Stimulated activated CD4-positive, alpha-beta T cell treated with anti-CD3 and anti-CD28 coated beads, TNF-alpha, amount 100 ng/mL, for 48 hours (primary cell): Measurements from ENCODE around the gene ATP6AP1.

Experiments used
- DNase-seq, 3 donors: peaks; one replicate each; pipeline ENCODE4 v3.0.0-alpha.2; 2020; ENCODE audit warnings: low read depth in 3 of 3

Gene ATP6AP1

DNA sequence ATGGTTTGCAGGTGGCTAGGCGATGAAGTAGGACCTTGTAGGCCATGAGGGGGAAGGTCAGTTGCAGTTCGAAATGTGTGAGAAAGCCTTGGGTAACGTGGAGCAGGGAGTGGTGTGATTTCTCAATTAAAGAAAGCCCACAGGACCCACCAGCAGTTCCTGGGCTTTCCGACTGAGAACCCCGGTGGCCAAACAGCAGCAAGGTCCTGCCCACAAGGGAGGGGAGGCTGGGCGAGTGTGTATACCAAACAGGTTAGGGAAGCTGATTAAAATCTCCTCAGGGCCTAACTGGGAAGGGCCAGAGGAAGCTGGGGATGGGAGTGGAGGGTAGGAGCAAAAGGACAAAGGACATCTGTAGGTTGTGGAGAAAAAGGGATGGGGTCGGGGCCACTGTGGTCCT lies 2.4 kb downstream of the ATP6AP1 start:
- no peak for DNase-seq

DNA sequence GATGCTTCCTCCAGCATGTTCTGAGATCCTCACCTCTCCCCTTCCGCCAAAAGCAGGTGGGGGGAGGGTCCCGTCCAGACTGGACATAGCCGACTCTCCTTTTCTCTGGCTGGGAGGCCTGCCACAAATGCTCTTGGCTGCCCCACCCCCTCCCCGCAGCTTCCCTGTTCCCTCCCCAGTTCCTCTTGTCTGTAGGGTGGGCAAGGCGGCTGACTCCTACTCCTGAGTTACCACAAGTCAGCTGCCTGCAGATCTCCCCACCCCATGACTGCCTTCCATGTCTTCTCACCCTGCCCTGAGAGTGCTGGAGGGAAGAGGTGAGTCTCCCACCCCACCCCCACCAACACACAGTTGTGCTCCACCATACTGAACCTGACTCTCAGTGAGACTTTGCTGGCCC lies 2.9 kb downstream of the ATP6AP1 start:
- no peak for DNase-seq

DNA sequence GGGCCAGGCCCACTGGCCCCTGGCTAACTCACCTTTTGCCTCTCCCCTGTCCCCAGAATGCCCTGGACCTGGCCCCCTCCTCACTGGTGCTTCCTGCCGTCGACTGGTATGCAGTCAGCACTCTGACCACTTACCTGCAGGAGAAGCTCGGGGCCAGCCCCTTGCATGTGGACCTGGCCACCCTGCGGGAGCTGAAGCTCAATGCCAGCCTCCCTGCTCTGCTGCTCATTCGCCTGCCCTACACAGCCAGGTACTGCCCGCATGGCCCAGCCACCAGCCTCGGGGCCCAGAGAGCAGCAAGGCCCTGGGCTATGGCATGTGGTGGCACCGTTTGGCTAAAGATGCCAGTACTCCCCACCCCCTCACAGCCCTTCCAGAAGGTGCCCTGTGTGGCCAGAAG lies 3.7 kb downstream of the ATP6AP1 start:
- no peak for DNase-seq

GRCh38 chrX:154433605-154434004 lies 5.1 kb downstream of the ATP6AP1 start:
- DNase-seq: no peak

GRCh38 chrX:154434394-154435168 lies 6.1 kb downstream of the ATP6AP1 start:
- DNase-seq: no peak

DNA sequence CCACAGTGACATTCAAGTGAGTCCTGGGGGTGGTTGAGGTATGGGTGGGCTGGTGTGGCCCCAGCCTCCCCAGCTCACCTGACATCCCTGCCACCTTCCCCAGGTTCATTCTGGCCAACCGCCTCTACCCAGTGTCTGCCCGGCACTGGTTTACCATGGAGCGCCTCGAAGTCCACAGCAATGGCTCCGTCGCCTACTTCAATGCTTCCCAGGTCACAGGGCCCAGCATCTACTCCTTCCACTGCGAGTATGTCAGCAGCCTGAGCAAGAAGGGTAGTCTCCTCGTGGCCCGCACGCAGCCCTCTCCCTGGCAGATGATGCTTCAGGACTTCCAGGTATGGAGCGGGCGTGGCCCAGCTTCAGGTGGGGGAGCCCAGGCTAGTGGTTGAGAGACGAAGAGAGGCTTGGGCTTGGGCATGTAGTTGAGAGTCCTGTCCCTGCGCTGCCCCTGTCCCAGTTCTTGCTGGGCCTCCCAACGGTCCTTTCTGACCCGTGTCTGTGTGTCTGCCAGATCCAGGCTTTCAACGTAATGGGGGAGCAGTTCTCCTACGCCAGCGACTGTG lies 6.8 kb downstream of the ATP6AP1 start:
- DNase-seq: no peak

DNA sequence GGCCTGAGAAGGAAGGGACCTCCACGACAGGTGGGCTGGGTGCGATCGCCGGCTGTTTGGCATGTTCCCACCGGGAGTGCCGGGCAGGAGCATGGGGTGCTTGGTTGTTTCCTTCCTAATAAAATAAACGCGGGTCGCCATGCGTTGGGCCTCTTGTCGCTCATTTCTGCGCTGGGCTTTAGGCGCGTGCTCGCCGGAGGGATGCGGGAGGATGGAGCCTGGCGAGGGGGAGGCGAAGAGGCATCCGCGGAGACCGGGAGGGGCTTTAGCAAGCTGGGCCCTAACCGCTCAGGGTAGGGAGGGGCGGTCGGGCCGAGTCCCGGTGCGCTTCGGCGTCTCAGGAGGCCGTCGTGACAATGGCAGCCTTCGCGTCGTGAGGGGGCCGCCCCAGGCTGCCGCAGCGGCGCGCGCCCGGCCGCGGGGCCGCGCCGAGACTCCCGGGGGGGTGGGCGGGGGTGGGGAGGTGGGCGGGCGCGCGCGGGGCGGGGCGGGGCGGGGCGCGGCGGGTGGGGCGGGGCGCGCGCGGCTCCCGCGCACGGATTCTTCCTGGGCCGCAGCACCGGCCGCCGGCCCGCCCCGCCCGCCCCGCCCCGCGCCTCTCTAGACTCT lies 8.0 kb downstream of the ATP6AP1 start:
- DNase-seq: no peak

DNA sequence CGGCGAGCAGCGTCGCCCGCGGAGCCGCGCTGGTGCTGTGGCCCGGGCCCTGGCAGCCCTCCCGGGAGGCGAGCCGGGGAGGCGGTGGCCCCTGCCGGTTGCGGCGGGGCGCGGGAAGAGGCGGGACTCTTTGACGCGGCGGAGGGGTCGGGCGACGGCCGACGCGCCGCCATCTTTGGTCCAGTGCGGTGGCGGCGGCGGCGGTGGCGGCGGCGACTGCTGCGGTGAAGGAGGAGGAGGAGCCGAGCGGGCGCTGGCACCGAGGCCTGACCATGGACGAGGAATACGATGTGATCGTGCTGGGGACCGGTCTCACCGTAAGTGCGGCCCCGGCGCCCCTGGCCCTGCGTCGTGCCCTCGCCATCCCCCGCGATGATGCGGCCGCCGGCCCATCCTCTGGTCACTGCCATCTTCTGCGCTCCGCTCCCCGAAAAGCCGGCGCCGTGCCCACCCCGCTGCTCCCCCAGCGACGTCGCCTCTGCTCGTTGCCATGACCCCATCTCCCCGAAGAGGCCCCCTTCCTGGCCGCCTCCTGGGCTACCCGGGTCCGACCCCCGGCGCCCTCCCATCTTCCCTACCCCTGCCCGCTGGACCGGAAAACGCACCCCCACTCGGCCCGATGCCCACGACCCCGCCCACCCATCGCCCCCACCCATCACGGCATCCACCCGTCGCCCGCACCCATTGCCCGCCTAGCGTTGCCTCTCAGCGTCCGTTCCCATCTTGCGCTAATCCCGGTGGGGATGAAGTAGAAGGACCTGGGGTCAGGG lies 8.7 kb downstream of the ATP6AP1 start, which contains the start of gene GDI1:
GDI1 (plus strand) TSS at position 172 of the 770 bp plus-strand sequence; CDS start at position 273, 101 bp downstream.
- peak in 1 of 3 donors; percentile 24 for DNase-seq

GRCh38 chrX:154437971-154438893 lies 9.8 kb downstream of the ATP6AP1 start:
- no peak for DNase-seq

GRCh38 chrX:154439841-154440240 lies 11.4 kb downstream of the ATP6AP1 start:
- no peak for DNase-seq

GRCh38 chrX:154440623-154441357 lies 12.3 kb downstream of the ATP6AP1 start:
- DNase-seq: no peak

- DNase-seq: no peak
These were observed 13.1 kb downstream of the ATP6AP1 start for GRCh38 chrX:154441564-154441963.

GRCh38 chrX:154441984-154442707 lies 13.7 kb downstream of the ATP6AP1 start:
- no peak for DNase-seq

GRCh38 chrX:154443479-154443910 lies 15.0 kb downstream of the ATP6AP1 start:
- DNase-seq: no peak

GRCh38 chrX:154443992-154444754 lies 15.7 kb downstream of the ATP6AP1 start, which contains the start of gene FAM50A:
FAM50A (plus strand) TSS chrX:154444141; CDS start chrX:154444236, 95 bp downstream.
- peak in 2 of 3 donors; percentile 37 to 69 for DNase-seq

- DNase-seq: no peak
These were observed 16.3 kb downstream of the ATP6AP1 start for GRCh38 chrX:154444755-154445246.

DNA sequence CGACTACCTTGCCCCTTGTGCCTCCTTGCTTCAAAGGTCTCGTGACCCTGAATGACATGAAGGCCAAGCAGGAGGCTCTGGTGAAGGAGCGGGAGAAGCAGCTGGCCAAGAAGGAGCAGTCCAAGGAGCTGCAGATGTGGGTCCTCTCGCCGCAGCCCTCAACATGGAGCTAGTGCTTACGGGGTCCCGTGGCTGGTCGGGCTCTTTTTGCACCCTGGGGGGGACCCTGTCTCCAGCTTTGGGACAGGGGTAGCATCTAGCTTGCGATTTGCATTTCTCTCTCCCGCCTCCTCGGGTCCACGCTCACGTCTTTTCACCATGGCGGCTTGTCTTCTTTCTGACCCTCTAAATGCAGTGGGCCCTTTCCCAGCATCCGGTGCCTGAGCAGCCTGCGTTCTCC lies 17.3 kb downstream of the ATP6AP1 start:
- no peak for DNase-seq

DNA sequence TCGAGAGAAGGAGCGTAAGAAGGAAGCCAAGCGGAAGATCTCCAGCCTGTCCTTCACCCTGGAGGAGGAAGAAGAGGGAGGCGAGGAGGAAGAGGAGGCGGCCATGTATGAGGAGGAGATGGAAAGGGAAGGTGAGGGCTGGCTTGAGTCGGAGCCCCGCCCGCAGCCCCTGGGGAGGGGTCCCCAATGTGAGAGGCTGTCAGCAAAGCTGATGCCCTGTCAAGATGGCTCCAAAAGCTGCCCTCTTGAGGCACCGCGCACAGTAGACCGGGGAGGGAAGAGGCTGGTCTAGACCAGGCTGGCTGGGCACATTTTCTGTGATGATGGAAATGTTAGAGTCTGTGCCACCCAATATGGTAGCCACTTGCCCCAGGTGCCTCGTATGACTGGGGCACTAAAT lies 18.0 kb downstream of the ATP6AP1 start:
- DNase-seq: no peak

- DNase-seq: no peak
These were observed 20.0 kb downstream of the ATP6AP1 start for GRCh38 chrX:154448484-154448883.
